Kidney epithelial cell (primary cell): ENCODE measurements around the gene SNTA1. TPM values are rescaled to one million over a fixed set of nuclear protein-coding genes. Genes with fewer than 3 reads are reported as not detected.
A peak's percentile ranks its signal among the peaks of the same experiment; 100 is the strongest.
"Not testable (repeated sequence)": the region's sequence is repeated elsewhere in the genome, so short reads cannot be mapped to it uniquely, and the experiment has no call there.

Experiments used
- DNase-seq: peaks from one replicate; pipeline ENCODE4 v3.0.0-alpha.2; 2010; ENCODE audit warnings: low read depth
- H3K27me3 ChIP-seq: 2 replicates; pipeline ENCODE4 v1.6.0; 2011; ENCODE audit warnings: low read length; ENCODE audit not compliant: control insufficient read depth, insufficient read depth
- H3K36me3 ChIP-seq: 2 replicates; pipeline ENCODE4 v1.5.1; 2011; ENCODE audit warnings: low read length; ENCODE audit not compliant: control insufficient read depth, insufficient read depth
- H3K4me3 ChIP-seq: 2 replicates; pipeline ENCODE4 v1.5.1; 2011; ENCODE audit warnings: low read depth, mild to moderate bottlenecking, control low read depth, low read length
- CTCF ChIP-seq: IDR thresholded peaks from 2 replicates; pipeline ENCODE4 v1.5.1; 2011; ENCODE audit warnings: mild to moderate bottlenecking, moderate library complexity, low read length, control low read depth, inconsistent platforms; ENCODE audit not compliant: insufficient read depth, poor library complexity, severe bottlenecking
- total RNA-seq: library from RNA; depleted of rRNA; stranded (reverse); fragments of >200 nt; gene quantifications from 2 replicates; pipeline ENCODE4 v1.2.3, GENCODE V29; 2015

The SNTA1 gene
- 13.7 and 15.1 TPM in 2 replicates for total RNA-seq

DNA sequence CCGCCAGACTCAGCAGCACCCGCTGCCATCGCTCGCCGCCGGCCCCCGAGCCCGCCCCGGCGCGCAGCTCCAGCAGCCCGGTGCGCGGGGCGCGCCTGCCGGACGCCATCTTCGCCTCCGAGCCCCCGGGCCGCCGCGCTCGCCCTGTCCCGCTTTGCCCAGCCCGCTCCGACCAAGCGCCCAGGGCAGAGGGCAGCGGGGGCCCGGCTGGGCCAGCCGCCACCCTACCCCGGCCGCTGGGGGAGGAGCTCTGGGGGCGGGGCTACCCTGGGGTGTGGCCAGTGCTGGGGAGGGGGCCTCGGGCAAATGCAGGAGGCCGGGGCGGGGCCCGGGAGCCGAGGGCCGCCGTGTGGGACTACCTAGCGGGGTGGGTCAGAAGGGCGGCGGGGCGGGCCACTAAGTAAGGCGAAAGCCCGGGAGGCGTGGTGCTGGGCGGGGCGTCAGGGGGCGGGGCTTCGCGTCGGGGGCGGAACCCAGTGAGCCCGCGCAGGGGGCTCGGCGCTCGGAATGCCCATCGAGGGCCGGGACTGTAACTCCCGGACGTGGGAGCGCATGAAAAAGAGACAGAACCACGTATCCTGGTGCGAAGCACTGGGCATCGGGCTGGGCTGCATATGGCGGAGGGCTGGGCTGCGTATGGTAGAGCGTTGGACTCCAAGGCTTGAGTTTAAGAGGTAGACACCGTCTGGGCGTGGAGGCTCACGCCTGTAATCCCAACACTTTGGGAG lies at the start of gene SNTA1:
Gene SNTA1, minus strand, starts transcription at position 252 of the 728 bp plus-strand sequence. Its CDS starts 143 bp downstream, at position 109.
- Histone ChIP-seq H3K36me3 (no peaks in the 10 kb centered on the region), H3K27me3 (no peaks in the 10 kb centered on the region), H3K4me3 (peak within 1 kb of the TSS; percentile 43)
- DNase-seq = no peak
- TF ChIP-seq CTCF = no peak

- no peak for TF ChIP-seq CTCF
- Histone ChIP-seq H3K4me3 (peak overlapping the region; percentile 53), H3K27me3 (no peaks in the 10 kb centered on the region), H3K36me3 (no peaks in the 10 kb centered on the region)
- DNase-seq = no peak
Measured at GRCh38 chr20:33490934-33491656, 47.5 kb upstream of the SNTA1 start.

DNA sequence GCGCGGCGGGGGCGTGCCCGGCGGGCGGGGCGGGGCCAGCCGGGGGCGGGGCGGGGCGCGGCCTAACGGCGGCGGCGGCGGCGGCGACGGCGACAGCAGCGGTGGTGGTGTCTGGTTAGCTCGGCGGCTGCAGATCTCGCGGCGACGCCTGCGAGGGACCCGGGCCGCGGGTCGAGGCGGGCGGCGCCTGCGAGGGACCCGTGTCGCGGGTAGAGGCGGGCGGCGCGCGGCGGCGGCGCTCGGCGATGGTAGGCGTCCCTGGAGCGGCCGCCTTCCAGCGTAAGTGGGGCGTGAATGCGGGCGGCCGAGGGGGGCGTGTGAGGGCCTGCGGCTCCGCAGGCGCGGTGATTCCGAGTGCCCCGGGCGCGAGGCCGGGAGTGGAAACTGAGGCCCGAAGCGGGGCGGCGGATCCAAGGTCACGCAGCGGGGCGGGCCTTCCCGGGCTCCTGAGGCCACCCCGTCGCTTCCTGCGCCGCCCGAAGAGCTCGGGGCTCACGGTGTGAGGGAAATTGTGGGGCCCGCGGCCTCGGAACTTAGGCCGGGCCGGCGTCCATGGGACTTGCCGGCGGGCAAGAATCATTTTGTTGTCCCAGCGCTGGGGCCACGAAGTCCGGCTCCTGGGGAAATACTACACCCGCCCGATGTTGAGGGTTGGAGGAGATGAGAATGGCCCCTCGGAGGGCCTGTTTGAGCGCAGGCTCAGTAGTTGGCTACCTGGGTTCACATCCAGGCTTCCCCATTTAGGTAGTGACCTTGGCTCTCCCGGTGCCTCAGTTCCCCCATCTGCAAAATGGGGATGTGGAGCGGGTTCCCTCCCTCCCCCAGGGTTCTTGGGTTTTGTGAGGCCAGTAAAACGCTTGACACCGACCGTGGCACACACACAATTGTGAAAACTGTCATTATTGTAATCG lies 46.7 kb upstream of the SNTA1 start, which contains the start of gene CBFA2T2:
Gene CBFA2T2, plus strand, starts transcription at position 74 of the 911 bp plus-strand sequence. Its CDS starts 172 bp downstream, at position 246.
- H3K36me3 ChIP-seq = no peaks in the 10 kb centered on the region
- no peaks in the 10 kb centered on the region for H3K27me3 ChIP-seq
- H3K4me3 ChIP-seq = peak within 1 kb of the TSS; percentile 53
- DNase-seq = peak; percentile 2
- TF ChIP-seq CTCF = no peak

- H3K27me3 ChIP-seq = no peaks in the 10 kb centered on the region
- H3K36me3 ChIP-seq = no peaks in the 10 kb centered on the region
- peak; percentile 71 for DNase-seq
- TF ChIP-seq CTCF = no peak
- H3K4me3 ChIP-seq = peak overlapping the region; percentile 52
Measured at GRCh38 chr20:33489495-33490022, 46.0 kb upstream of the SNTA1 start.

DNA sequence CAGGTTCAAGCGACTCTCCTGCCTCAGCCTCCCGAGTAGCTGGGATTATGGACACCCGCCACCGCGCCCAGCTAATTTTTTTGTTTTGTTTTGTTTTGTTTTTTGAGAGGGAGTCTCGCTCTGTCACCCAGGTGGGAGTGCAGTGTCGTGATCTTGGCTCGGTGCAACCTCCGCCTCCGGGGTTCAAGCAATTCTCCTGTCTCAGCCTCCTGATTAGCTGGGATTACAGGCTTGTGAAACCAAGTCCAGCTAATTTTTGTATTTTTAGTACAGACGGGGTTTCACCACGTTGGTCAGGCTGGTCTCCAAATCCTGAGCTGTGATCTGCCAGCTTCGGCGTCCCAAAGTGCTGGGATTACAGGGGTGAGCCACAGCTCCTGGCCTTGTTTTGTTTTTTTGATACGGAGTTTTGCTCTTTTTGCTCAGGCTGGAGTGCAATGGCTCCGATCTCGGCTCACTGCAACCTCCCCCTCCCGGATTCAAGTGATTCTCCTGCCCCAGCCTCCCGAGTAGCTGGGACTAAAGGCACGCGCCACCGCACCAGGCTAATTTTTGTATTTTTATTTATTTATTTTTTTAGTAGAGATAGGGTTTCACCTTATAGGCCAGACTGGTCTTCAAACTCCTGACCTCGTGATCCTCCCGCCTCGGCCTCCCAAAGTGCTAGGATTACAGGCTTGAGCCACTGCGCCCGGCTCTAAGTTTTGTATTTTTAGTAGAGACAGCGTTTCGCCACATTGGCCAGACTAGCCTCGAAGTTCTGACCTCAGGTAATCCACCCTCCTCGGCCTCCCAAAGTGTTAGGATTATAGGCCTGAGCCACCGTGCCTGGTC lies 45.3 kb upstream of the SNTA1 start:
- not testable (repeated sequence) for H3K27me3 ChIP-seq, DNase-seq, H3K36me3 ChIP-seq
- peak overlapping the region; percentile 52 for H3K4me3 ChIP-seq
